Spleen (tissue), 11 donors: ENCODE measurements around the gene TOM1L2. TPM values are rescaled to one million over a fixed set of nuclear protein-coding genes. Genes with fewer than 3 reads are reported as not detected.

ENCODE experiments used
- DNase-seq: peaks from one replicate; pipeline ENCODE4 v3.0.0-alpha.2; 2020
- H3K27ac ChIP-seq, 8 donors: fragments of 200-600 bp; sonication (generic) in 7 of 8; 1 replicate in 4 of 8; 2 replicates in 4 of 8; pipeline versions ENCODE4 v1.5.0 to v1.8.0; 2016 to 2021; ENCODE audit warnings: inconsistent platforms in 4 of 8, mild to moderate bottlenecking in 4 of 8, moderate library complexity in 1 of 8
- H3K27me3 ChIP-seq, 7 donors: fragments of 200-600 bp; sonication (generic) in 6 of 7; replicated peaks in 1 of 7; 1 replicate in 4 of 7; 2 replicates in 3 of 7; pipeline versions ENCODE4 v1.5.0 to v1.8.0; 2016 to 2021; ENCODE audit warnings: inconsistent platforms in 3 of 7, mild to moderate bottlenecking in 1 of 7
- H3K36me3 ChIP-seq, 6 donors: fragments of 200-600 bp; sonication (generic) in 5 of 6; 1 replicate in 4 of 6; 2 replicates in 2 of 6; pipeline versions ENCODE4 v1.5.0 to v1.8.0; 2016 to 2021; ENCODE audit warnings: inconsistent platforms in 2 of 6
- H3K4me1 ChIP-seq, 6 donors: fragments of 200-600 bp; sonication (generic) in 5 of 6; 1 replicate in 3 of 6; 2 replicates in 3 of 6; pipeline versions ENCODE4 v1.5.0 to v1.8.0; 2016 to 2021; ENCODE audit warnings: inconsistent platforms in 3 of 6
- H3K4me3 ChIP-seq, 8 donors: fragments of 200-600 bp; sonication (generic) in 7 of 8; 1 replicate in 4 of 8; 2 replicates in 4 of 8; pipeline versions ENCODE4 v1.5.0 to v1.8.0; 2016 to 2021; ENCODE audit warnings: inconsistent platforms in 4 of 8, mild to moderate bottlenecking in 4 of 8, moderate library complexity in 2 of 8
- H3K9me3 ChIP-seq, 8 donors: fragments of 200-600 bp; sonication (generic) in 7 of 8; 1 replicate in 4 of 8; 2 replicates in 4 of 8; pipeline versions ENCODE4 v1.5.0 to v1.8.0; 2016 to 2021; ENCODE audit warnings: inconsistent platforms in 4 of 8
- POLR2A ChIP-seq, 3 donors: fragments of 450-650 bp; IDR thresholded peaks; one replicate each; pipeline ENCODE4 v1.5.1; 2017; ENCODE audit warnings: antibody characterized with exemption in 3 of 3, mild to moderate bottlenecking in 1 of 3
- POLR2AphosphoS5 ChIP-seq, 3 donors: sonication (generic); formaldehyde crosslinking; IDR thresholded peaks; one replicate each; pipeline ENCODE4 v1.5.1; 2017; ENCODE audit warnings: antibody characterized with exemption in 3 of 3
- WGBS, 5 donors: extraction: QIAGEN DNeasy Blood & Tissue Kit in 3 of 5; methylation state at CpG; one replicate each; pipeline versions ENCODE4 v1.1.5 to v1.1.7; 2013 to 2018; 5-methylcytosine and 5-hydroxymethylcytosine counted together
- intact Hi-C: fragments of 100-400 bp; cut with DNase I; formaldehyde crosslinking; loops from one replicate; pipeline ENCODE4 v1.15.0; 2023; ENCODE audit warnings: low total_unique reads
- polyA plus RNA-seq, 3 donors: library from polyadenylated mRNA; stranded (reverse); fragments of 200-250 nt; gene quantifications; one replicate each; pipeline ENCODE4 v1.2.1, GENCODE V29; 2013
- total RNA-seq, 7 donors: library from RNA; depleted of rRNA in 3 of 7; stranded (reverse); fragments of >200 nt in 3 of 7; fragmentation: NEBNext Ultra II Directional in 4 of 7; extraction: Animal tissue kit (Norgen Biotek cat#: 25700) in 4 of 7; gene quantifications; one replicate each; pipeline versions ENCODE4 v1.1.0 to v1.2.1, GENCODE V29; 2016 to 2021
- TF ChIP-seq, protein P1 (sequence below), 11 experiments: fragments of 200-600 bp in 7 of 11; fragments of 450-650 bp in 4 of 11; sonication (generic) in 4 of 11; IDR thresholded peaks in 8 of 11; conservative IDR thresholded peaks in 3 of 11; 1 replicate in 7 of 11; 2 replicates in 4 of 11; pipeline versions ENCODE4 v1.4.0 to v1.8.0; 2016 to 2021; ENCODE audit warnings: antibody characterized with exemption in 11 of 11, inconsistent platforms in 4 of 11, mild to moderate bottlenecking in 1 of 11
- donor health status: healthy with polysubstance abuse.
- donor health status: DM: no; HTN: no; CAD: no; lungs with moderate emphysema.
- donor health status: DM: no; HTN: no; CAD: no.
- donor health status: Bipolar disorder and iron deficiency.
- donor health status: healthy.
- donor health status: DM: no; HTN: no; CAD: no.
- donor health status: DM: yes; HTN: yes; CAD: no.

TOM1L2 gene
- total and polyA plus RNA-seq, 10 donors: 5.3 to 82.6 (median 53.6) TPM

GRCh38 chr17:17851103-17852002 is 120.8 kb downstream of the TOM1L2 start:
- TF ChIP-seq, protein P1, sequence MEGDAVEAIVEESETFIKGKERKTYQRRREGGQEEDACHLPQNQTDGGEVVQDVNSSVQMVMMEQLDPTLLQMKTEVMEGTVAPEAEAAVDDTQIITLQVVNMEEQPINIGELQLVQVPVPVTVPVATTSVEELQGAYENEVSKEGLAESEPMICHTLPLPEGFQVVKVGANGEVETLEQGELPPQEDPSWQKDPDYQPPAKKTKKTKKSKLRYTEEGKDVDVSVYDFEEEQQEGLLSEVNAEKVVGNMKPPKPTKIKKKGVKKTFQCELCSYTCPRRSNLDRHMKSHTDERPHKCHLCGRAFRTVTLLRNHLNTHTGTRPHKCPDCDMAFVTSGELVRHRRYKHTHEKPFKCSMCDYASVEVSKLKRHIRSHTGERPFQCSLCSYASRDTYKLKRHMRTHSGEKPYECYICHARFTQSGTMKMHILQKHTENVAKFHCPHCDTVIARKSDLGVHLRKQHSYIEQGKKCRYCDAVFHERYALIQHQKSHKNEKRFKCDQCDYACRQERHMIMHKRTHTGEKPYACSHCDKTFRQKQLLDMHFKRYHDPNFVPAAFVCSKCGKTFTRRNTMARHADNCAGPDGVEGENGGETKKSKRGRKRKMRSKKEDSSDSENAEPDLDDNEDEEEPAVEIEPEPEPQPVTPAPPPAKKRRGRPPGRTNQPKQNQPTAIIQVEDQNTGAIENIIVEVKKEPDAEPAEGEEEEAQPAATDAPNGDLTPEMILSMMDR (IDR thresholded peaks at IDR 0.05 in 8 of 11, conservative IDR thresholded peaks at IDR 0.05 in 3 of 11): no peak
- TF ChIP-seq POLR2A (IDR thresholded peaks at IDR 0.05) (no peak), POLR2AphosphoS5 (IDR thresholded peaks at IDR 0.05) (peak in 1 of 3 donors; percentile 20)
- WGBS, 5 donors: 65 to 86% (median 82%) methylated on average over 20 to 21 of the region's 21 CpGs

GRCh38 chr17:17849845-17850373 is 122.3 kb downstream of the TOM1L2 start:
- no peaks in the 10 kb centered on the region for H3K9me3 ChIP-seq
- no peak overlapping the region for H3K4me3 ChIP-seq
- TF ChIP-seq POLR2A (IDR thresholded peaks at IDR 0.05) (no peak), POLR2AphosphoS5 (IDR thresholded peaks at IDR 0.05) (peak in 1 of 3 donors; percentile 53)
- TF ChIP-seq, protein P1 (IDR thresholded peaks at IDR 0.05 in 8 of 11, conservative IDR thresholded peaks at IDR 0.05 in 3 of 11): peak in 8 of 11 experiments; percentile 9 to 55 (median 38)
- intact Hi-C loops: no loop called here
- peak; percentile 88 for DNase-seq
- 29 to 37% (median 33%) methylated on average over 2 of the region's 2 CpGs for WGBS, 5 donors
- peak overlapping the region; percentile 75 to 92 (median 83) for H3K27ac ChIP-seq
- peaks cover 19 to 55% (median 34%) of the 10 kb centered on the region in 6 donors for H3K4me1 ChIP-seq
- H3K36me3 ChIP-seq: peaks cover 0 to 24% (median 0%) of the 10 kb centered on the region in 6 donors
- no peaks in the 10 kb centered on the region for H3K27me3 ChIP-seq

More at GRCh38 chr17:17851103-17852002, 120.8 kb downstream of the TOM1L2 start:
- intact Hi-C loops: no loop called here
- H3K27ac ChIP-seq: peak overlapping the region in 6 of 8 donors; percentile 80 to 92 (median 84)
- no peaks in the 10 kb centered on the region for H3K9me3 ChIP-seq
- no peaks in the 10 kb centered on the region for H3K27me3 ChIP-seq
- no peak overlapping the region for H3K4me3 ChIP-seq
- peaks cover 19 to 61% (median 34%) of the 10 kb centered on the region in 6 donors for H3K4me1 ChIP-seq
- no peak for DNase-seq
- H3K36me3 ChIP-seq: peaks cover 0 to 16% (median 0%) of the 10 kb centered on the region in 6 donors

GRCh38 chr17:17849147-17849820 is 122.9 kb downstream of the TOM1L2 start:
- Histone ChIP-seq H3K4me3 (no peak overlapping the region), H3K4me1 (peaks cover 19 to 55% (median 34%) of the 10 kb centered on the region in 6 donors)

More at GRCh38 chr17:17849147-17849820, 122.9 kb downstream of the TOM1L2 start:
- Histone ChIP-seq H3K36me3 (peaks cover 0 to 24% (median 0%) of the 10 kb centered on the region in 6 donors), H3K27ac (peak overlapping the region; percentile 75 to 92 (median 83)), H3K27me3 (no peaks in the 10 kb centered on the region), H3K9me3 (no peaks in the 10 kb centered on the region)
- WGBS, 5 donors: 27 to 41% (median 36%) methylated on average over 2 to 5 of the region's 5 CpGs
- intact Hi-C loops: no loop called here
- DNase-seq: peak; percentile 90
- TF ChIP-seq, protein P1 (IDR thresholded peaks at IDR 0.05 in 8 of 11, conservative IDR thresholded peaks at IDR 0.05 in 3 of 11): peak in 2 of 11 experiments; percentile 10 to 12
- TF ChIP-seq POLR2A (IDR thresholded peaks at IDR 0.05) (no peak), POLR2AphosphoS5 (IDR thresholded peaks at IDR 0.05) (peak; percentile 76 to 77 (median 76))
